GM04503 (cell line): ENCODE results near the gene PACSIN2.

Experiments used
- DNase-seq: peaks from one replicate; pipeline ENCODE4 v3.0.0-alpha.2; 2012; ENCODE audit warnings: low read depth

The PACSIN2 gene

DNA sequence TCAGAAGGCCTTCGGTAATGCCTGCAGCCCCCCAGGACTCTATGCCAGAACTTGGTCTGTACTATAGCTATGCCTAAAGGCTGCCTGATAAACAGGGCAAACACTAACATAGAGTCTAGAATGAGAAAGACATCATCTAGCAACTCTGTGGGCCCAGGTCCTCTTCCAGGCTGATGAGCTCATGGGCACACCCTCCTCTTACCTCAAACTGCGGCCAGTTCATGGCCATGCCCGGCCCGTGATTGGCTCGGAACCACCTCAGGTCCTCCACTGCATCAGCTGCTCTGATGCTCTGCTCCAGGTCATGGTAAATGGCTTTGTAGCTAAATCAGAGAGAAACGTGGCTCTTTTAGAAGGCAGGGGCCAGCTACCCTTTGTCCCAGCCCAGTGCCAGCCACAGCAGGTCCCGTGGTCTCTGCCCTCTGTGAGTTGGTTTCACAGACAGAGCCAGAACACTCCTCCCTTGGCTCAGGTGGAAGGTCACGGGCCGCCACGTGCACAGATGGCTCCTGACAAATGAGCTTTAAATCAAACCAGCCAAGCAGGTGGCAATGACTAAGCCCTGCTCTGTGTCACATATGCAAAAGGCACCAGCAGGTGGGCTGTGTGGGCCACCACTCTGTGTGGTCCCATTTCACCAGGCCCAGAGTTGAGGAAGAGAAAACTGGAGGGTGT is 132.8 kb downstream of the PACSIN2 start:
- DNase-seq: no peak

DNA sequence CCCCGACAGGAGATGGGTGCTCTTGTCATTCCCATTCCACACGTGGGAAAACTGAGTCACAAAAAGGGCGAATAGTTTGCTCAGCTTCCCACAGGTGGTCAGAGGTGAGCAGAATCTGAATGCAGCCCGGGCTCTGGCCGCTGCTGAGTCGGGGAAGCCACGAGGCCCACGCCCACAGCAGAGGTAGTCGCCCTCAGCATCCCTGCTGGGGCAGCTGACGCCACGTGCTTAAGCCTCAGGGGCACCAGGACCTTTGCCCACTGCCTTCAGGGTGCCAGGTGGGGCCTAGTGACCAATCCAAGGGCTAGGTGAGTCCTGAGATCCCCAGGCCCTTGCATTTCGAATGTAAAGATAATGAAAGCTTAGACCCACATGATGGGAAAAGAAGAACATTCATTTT is 133.7 kb downstream of the PACSIN2 start:
- no peak for DNase-seq

DNA sequence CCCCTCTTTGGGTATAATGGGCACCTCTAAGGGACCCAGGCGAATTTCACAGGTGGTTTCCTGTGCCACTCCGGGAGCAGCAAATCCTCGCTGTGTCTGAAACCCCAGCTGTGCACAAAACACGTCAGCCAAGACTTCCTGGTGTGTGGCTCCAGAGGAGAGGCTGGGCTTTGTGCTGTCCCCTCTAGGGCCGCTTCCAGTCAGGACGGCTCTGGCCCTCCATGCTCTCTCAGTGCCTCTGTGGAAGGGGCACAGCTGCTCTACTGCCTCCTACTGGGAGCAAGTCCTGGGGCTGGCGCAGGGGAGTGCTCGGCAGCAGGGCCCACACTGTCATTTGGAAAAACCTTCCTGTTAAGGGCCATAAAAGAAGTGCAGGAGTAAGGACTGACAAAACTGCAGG is 134.1 kb downstream of the PACSIN2 start:
- DNase-seq: no peak

DNA sequence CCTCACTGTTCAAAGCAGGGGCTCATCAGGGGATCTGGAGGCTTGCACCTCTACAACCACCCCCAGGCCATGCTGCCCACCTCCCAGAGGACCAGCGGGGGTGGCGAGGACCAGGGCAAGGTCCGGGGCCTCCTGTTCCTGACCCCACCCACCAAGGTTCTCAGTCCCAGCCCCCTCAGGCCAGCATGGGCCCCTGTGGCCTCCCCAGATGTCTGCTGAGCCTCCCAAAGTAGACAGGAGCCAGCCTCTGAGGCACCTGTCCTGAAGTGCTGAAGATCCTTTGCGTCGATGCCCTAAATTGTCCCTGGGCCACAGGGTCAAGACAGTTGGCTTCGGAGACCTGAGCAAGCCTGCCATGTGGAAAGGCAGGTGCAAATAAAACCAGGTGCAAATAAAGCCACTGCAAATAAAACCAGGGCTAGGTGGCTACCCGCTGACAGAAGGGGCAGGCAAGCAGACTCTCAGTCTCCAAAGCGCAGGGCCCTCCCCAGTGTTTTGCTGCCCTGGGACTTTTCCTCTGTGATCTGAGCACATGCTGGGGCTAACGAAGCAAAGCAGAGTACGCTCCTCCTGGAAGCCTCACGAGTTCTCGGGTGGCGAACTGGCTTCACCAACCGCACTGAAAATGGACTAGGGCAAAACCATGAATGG is 135.5 kb downstream of the PACSIN2 start:
- no peak for DNase-seq

DNA sequence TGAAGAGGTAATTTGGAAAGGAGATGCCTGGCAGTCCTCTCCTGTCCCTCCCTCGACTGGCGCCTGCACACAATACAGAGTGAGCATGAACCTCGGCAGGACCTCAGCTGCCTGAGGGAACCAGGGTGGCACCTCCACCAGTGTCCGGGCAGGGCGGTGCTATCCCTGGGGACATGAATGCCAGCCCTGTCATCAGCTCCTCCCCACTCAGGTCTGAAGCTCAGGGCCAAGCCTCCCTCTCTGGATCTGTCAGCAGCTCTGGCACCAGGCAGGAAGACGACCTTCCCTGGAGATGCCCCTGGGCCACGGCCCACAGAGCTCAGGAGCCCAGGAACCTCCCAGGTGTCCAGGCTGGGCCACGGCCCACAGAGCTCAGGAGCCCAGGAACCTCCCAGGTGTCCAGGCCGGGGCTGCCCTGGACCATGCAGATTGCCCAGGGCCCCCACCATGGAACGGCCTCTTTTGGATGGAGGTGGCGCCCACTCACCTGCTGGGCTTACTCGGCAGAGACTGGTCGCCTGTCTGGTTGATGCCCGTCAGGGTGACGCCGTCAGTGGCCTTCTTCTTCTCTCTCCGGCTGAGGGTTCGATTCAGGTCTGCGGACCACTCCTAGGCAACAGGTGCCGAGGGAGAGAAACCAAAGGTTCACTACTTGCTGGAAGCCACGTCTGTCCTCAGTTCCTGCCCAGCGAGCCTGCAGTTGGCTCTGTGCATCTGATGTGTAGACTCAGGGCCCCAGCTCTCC is 136.2 kb downstream of the PACSIN2 start:
- no peak for DNase-seq

DNA sequence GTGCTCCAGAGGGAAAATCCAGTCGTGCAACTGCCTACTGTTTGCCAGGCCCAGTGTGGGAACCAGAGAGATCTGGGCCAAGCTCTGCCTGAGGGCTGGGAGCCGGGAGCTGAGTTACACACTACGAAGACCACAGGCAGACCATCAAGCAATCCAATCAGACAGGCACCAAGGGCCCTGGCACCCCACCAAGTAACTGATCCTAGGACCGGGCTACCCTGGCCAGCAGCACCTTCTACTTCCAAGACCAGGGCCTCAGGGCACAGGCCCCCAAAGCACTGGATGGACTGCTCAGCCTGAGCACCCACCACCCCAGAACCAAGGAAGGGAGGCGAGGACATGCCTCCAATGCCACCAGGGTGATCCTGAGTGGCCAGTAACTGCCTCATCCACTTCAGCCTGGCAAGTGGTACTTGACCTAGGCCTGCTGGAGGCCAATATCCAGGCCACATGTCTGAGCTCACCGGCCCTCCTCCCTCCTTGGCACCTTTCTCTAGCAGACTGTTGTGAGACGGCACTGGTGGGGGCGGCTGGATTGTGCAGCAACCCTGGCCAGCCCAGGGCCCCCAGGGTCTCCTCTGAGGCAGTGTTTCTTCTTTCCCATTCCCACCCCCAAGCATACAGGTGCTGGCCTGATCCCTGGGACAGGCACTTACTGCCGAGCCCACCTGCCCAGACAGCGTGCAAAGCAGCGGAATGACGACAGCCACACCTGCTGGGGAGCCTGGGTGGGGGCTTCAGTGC is 137.2 kb downstream of the PACSIN2 start:
- no peak for DNase-seq

DNA sequence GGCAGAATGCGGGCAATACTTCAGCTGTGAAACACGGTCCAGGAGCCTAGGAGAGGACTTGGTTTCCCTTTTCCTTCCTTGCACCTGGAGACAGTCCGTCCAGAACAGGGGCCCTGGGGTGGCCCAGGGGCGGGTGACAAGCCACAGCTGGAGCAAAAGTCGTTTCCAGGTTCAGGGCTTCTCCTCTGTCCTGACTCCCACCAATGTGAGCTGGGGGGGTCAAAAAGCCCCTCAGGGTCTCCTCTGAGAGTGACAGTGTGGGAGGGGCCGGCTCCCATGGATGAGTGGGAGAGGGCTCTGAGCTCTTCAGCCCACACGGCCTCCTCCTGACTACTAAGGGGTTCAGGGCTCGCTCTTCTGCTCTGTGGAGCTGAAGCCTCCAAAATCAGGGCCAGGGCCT is 137.8 kb downstream of the PACSIN2 start:
- no peak for DNase-seq

DNA sequence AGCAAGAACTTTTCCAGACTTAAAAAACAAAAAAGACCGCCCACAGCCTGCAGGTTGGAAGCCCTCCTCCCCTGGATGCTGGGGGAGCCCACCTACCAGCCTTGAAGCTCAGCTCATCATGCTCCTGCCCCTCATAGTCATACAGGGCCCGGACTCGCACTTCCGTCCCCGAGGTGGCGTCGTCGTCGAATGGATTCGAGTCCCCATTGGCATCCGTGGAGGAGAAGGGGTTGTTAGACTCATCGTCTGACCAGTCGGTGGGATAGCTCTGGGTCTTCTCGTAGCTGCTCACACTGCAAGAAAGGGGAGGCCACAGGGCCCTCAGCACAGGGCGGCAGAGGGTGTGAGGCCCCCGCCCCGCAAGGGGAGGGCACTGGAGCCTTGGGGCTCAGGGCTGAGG is 138.9 kb downstream of the PACSIN2 start:
- DNase-seq: no peak

DNA sequence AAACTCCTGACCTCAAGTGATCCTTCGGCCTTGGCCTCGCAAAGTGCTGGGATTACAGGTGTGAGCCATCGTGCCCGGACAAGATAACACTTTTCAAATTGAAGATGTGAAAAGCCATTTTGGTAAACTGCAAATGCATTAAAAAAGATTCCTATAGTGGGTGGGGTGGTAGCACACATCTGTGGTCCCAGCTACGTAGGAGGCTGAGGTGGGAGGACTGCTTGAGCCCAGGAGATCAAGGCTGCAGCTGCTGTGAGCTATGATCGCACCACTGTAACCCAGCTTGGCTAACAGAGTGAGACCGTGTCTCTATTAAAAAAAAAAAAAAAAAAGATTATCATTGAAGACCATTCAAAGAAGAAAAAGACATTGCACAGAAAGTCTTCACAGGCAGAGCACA is 140.9 kb downstream of the PACSIN2 start:
- no peak for DNase-seq

DNA sequence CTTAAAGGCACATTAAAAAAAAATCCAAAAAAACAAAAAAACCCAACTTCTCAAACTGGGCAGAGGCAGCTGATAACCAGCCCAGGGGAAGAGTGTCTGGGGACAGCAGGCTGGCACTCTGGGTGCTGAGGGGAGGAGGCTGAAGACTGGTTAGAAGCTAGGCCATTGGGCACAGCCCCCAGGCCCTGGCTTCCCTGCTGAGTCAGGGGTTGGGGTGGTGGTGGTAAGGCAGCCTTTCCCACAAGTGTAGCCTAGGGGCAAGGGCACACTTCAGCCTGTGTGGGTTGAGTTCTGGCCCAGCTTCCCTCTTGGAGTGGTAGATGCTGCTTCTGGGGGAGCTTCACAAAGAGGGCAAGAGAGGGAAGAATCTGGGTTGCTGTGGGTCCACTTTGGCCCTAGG is 141.6 kb downstream of the PACSIN2 start:
- DNase-seq: no peak

DNA sequence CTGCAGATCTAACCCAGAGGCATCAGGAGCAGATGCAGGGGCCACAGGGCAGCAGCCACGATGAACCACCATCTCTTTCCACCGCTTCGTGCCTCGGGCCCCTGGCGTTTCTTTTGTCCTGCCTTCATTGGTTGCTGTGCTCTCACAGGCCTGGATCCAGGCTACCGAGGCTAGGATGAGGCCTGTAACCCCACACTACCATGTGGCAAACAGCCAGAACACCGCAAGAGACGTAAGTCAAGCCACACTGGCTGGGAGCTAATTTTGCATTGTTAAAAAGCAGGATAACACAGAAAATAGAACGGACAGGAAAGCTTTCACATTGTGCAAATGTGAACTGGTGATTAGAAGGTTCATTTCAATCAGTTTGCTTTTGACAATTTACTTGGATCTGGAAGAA is 142.1 kb downstream of the PACSIN2 start:
- DNase-seq: no peak

DNA sequence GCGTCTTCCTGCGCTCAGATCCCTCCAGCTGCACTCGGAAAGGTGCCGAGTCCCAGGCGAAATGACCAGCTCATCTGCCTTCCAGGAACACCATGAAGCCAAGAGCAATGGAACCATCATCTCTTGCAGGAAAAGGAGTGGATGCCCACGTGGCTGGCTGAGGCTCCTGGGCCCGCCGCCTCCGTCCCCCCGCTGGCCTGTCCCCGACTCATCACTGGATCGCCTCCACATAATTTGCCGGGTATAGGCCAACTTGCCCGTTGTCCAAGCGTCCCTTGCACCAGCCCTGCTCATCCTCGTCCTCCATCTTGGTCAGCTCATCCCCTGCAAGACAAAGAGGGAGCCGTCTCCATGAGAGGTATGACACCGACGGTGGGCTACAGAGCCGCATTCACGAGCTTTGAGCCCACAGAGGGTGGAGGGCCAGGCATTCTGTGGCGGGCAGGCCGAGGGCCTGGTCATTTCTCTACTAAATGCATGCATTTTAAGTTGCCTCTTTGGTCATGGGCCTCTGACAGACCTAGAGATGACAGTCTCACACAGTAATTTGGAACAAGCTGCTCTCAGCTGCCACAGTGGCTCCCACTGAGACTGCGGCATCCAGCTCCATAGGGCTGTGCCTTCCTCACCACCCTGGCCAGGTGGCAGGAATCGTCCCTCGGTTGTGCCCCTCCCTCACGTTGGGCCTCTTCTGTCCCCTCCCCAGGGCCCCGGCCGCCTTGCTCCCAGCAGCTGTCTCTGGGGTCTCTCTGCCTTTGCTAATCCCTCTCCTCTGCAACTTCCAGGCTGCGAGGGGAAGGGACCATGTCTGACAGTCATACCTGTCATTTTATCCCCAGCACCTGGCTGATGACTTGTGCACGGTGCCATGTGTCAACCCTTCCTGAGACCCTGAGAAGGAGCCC is 143.6 kb downstream of the PACSIN2 start:
- DNase-seq: no peak

DNA sequence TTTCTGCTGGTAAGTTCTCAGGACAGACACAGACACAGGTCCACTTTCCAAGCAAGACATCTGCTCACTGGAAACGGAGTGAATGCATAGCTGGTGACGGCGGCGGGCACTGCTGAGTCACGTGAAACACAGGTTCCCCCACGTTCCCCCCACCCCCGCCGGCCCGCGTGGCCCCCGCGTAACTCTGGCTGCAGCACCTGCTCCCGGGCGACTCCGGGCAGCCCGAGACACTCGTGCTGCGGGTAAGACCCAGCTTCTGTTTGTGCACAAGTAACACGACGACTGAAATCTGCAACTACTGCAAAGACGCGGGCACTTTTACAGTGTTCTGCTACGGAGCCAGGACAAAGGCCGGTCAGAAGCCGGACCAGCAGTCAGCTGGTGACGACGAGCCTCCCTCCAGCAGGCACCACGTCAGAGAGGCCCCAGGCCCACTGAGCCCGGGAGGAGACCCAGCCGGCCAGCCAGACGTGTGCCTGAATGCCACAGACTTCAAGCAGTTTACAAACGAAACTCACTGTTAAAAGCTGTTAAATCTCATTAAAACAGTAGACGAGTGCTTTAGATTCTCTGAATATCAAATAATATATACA is 145.0 kb downstream of the PACSIN2 start:
- no peak for DNase-seq

DNA sequence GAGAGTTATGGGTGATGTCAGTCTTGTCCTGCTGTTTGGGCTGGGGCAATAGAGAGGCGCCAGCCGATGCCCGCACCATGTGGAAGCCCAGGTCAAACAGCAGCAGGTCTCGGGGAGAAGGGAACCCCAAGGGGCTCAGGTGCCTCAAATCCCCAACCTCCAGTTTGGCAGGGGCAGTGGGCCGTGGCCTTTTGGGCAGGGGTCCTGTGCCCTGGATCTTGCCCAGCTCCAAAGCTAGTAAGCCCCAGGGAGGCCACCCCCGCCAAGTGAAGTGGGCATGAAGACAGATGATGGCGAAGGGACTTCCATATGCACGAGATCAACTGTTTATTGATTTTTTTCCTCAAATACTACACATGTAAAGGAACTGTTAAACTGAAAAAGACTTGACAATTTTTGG is 145.5 kb downstream of the PACSIN2 start:
- no peak for DNase-seq

DNA sequence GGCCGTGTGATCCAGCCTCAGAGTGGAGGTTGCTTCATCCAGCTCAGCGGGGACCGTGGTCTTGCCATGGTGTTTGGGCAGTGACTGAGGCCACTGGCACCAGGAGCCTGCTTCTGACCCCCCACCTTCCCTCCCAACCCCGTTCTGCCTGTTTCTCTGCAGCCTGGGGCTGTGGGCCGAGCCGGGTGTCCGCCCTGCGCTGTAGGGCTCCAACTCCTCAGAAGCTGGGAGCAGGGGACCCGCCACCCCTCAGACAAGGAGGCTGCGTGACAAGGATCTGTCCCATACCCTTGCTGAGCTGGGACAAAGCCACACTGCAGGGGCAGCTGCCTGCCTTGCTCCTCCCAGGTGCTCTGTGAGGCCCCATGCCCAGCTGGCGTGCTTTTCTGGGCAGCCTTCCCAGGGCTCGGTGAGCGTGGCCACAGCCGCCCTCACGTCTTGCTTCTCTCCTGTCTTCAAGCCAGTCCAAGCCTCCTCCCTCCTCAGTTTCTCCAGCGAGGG is 146.1 kb downstream of the PACSIN2 start:
- no peak for DNase-seq

DNA sequence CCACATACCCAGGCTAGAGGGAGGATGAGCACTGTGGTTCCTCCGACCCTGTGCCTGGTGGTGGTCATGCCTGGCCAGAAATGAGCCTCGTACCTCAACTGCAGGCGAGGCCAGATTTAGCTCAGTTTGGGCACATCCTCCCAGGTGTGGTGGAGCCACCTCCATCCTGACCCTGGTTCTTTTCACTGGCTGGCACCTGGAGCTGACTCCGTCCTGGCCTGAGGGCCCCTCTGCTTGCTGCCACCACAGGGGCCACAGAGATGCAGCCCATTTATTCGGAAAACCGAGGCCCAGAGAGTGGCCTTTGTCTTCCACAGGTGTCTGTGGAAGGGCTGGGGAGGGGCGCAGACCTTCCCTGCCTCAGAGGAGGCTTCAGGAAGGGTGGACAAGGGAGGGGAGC is 148.8 kb downstream of the PACSIN2 start:
- DNase-seq: no peak

DNA sequence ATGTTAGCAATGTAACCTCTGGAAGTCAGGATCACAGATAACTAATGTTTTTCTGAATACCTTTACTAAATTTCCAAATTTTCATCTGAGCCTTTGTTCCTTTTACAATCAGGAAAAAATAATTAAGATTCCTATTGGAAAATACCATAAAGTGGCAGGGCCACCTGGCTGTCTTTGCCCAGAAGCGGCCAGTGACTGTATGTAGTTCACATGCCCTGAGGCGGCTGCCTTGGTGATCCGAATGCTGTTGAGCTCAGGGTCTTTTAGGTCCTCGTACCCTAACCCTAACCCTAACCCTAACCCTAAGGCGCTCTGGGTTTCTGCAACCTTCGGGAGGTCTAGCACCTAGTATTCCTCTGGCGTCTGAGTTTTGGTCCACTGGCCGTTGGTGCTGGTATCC is 149.4 kb downstream of the PACSIN2 start:
- DNase-seq: no peak

DNA sequence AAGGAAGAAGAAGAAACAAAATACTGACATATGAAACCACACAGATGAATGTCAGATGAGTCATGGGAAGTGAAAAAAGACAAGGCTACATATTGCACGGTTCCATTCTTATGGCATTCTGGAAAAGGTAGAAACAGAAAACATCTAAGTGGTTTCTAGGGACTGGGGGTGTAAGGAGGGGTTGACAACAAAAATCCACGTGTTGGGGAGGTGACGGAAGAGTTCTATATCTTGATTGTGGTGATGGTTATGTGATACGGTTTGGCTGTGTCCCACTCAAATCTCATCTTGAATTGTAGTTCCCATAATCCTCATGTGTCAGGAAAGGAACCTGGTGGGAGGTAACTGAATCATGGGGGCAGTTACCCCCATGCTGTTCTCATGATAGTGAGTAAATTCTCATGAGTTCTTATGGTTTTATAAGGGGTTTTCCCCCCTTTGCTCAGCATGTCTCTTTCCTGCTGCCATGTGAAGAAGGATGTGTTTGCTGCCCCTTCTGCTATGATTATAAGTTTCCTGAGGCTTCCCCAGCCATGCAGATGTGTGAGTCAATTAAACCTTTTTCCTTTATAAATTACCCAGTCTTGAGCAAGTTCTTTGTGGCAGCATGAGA is 151.5 kb downstream of the PACSIN2 start:
- peak; percentile 27 for DNase-seq

DNA sequence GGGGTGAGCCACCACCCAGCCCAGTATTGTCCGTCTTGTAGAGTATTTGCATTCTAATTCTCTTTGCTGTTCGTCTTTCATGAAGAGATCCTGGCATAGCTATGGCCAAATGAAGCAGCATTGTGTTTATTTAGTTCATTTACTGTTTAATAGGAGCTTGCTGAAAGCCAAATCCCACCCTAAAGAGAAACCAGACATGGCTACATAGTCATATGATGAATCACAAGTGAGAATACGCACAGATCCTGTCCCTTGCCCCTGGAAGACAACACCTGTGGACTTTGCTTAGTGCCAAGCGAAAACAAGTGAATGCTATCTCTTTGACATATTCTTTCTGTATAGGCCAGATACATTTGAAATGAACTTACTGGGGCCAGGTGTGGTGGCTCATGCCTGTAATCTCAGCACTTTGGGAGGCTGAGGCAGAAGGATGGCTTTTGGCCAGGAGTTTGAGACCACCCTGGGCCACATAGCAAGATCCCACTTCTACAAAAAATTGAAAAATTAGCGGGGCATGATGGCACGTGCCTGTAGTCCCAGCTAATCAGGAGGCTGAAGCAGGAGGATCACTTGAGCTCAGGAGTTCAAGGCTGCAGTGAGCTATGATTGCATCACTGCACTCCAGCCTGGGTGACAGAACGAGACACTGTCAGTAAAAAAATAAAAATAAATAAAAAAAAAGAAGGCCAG is 152.8 kb downstream of the PACSIN2 start:
- DNase-seq: no peak

DNA sequence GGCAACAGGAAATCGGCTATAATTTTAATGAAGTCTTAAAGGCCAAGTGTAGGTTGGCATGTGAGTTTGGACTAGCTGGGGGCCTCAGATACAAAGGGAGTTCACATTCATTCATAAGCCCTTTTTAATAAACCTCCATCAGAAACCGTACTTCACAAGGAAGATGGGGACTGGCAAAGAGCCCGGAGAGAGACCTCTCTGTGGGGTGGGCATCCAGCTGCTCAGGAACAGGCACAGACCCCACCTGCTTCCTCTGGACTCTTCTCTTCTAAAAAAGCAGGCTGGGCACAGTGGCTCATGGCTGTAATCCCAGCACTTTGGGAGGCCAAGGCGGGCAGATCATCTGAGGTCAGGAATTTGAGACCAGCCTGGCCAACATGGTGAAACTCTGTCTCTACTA is 154.0 kb downstream of the PACSIN2 start:
- no peak for DNase-seq
